Caki2 (cell line): ENCODE data around the gene RPL31. TPM values are rescaled to one million over a fixed set of nuclear protein-coding genes. Genes with fewer than 3 reads are reported as not detected.

ENCODE experiments used
- DNase-seq: peaks from one replicate; pipeline ENCODE4 v3.0.0-alpha.2; 2015; ENCODE audit warnings: low read depth
- in situ Hi-C: cut with HindIII; loops from 2 replicates; pipeline ENCODE4 v1.10.0; 2016; ENCODE audit warnings: low sequenced_read_pairs, low pct_unique_long_range_greater_than_20kb, mixed read lengths
- total RNA-seq: library from RNA; depleted of rRNA; stranded (reverse); fragments of >200 nt; shearing (Covaris generic); gene quantifications from 2 replicates; pipeline ENCODE4 v1.2.3, GENCODE V29; 2014; ENCODE audit warnings: low replicate concordance

The RPL31 gene
- total RNA-seq, 1 experiment from 2014 or later, result 1,520 TPM

- in situ Hi-C loops, result no loop called here
- DNase-seq, result no peak
Measured at GRCh38 chr2:100989666-100990065, 12.4 kb upstream of the RPL31 start.

DNA sequence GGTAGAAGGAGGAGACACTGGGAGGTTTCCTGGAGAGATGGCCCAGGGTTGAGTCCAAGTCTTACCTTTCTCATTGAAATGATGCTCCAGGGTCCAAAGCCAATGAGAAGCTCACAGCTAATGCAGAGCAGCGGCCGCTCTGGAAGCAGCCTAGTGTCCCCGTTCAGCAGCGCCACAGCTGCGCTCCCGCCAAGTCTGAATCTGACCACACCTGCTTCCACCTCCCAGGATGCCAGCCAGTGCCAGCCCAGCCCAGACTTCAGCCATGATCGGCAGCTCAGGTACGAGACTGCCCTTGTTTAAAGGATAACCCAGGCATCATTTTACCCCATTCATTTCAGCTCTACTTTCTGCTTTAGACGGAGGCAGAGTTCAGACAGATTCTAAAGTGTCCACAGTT lies 11.9 kb upstream of the RPL31 start:
- in situ Hi-C loops, result no loop called here
- no peak for DNase-seq

DNA sequence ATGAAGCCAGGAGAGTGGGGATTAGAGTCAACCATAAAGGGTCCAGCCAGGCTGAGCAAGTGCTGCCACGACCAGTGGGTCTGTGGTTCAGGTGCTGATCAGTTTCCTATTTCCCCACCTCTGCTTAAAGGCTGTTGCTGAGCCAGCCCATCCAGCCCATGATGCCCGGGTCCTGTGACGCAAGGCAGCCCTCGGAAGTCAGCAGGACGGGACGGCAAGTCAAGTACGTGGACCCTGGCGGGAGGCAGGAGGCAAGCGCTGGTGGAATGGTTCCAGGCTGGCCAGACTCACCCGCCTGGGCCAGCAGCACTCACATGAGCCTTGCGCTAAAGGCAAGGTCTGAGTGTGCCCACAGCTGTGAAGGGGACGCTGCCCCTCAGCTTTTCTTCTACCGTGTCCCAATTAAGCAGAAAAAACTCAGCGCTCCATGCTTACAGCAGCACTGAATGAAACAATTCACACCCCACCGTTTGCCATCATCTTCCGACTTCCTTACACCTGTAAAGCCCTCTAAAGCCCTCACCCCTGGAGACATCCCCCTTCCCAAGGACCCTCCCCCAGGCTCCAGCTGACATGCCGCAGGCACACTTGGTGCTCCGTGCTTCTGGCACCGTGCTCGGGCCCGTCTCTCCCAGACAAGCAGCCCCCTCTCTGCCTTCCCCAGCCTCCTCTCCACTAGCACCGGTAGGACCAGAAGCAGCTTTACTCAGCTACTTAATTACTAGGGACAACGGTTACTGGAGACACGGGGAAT lies 11.3 kb upstream of the RPL31 start:
- in situ Hi-C loops, result no loop called here
- DNase-seq, result no peak

GRCh38 chr2:100991404-100991773 lies 10.7 kb upstream of the RPL31 start:
- in situ Hi-C loops, result no loop called here
- DNase-seq, result no peak

GRCh38 chr2:100992262-100992661 lies 9.8 kb upstream of the RPL31 start:
- in situ Hi-C loops, result no loop called here
- DNase-seq, result no peak

- no peak for DNase-seq
- in situ Hi-C loops, result no loop called here
Measured at GRCh38 chr2:100993294-100993693, 8.8 kb upstream of the RPL31 start.

DNA sequence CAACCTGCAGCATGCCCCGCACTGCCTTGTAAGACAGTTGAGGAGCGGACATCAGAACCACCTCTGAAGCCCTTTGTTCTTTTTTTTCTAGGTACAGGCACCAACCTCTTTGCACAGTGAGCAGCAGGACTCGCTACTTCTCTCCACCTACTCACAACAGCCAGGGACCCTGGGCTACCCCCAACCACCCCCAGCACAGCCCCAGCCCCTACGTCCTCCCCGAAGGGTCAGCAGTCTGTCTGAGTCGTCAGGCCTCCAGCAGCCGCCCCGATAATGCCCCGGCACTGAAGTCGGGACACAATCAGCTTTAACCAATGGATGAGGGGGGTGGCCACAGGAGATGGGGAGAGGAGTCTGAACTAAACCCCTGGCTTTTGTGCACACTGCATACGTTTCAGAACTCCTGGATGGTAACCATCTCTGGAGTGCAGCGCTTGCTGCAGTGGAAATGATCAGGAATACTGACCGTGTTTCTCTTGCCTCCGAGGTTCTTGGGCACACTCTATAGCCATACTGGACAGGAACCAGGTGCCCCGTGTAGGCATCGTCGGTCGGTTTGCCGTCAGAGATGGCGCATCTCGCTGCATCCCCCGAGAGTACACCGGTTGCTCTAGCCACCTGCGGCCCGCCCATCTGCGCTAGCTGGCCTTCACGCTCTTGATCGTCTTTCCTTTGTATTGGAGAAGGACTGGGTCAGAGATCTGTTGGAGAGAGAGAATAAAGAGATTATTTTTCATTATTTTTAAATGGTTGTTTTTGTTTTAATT lies 6.6 kb upstream of the RPL31 start:
- in situ Hi-C loops, result no loop called here
- no peak for DNase-seq

DNA sequence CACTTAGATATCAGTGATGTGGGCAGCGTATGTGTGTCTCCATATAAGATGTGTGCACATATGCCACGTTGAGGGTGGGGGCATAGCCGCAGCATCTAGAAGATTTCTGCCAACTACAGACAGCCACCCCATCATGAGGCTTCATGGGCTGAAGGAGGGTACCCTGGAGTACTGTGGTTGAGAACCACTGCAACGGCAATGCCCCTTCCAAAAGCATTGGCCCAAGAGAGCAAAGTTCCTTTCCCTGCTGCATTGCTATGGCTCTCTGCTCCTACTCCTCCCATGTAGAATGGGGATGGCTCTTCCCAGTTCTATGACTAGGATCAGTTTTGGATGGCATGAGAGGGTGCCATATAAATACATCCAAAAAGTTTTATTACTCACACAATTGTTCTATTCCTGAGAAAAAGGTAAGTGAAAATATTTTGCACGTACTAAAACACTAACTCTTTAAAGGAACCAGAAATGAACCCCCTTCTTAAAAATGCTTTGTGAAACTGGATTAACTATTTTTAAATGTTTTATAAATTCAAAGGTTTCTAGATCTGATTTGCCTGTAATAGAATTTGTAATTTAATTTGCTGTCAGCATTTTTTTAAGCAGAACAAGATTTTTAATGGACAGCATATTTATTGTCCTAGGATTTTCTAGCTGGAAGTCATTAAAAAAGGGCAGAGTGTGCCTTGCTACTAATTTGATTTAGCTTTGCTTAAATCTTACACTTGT lies 4.4 kb upstream of the RPL31 start:
- no peak for DNase-seq
- in situ Hi-C loops, result no loop called here

GRCh38 chr2:100998235-100998573 lies 3.9 kb upstream of the RPL31 start:
- DNase-seq, result no peak
- in situ Hi-C loops, result no loop called here

GRCh38 chr2:100999995-101000394 lies 2.1 kb upstream of the RPL31 start:
- in situ Hi-C loops, result no loop called here
- DNase-seq, result no peak

GRCh38 chr2:101002562-101003277 lies 631 bp downstream of the RPL31 start:
- in situ Hi-C loops, result no loop called here
- DNase-seq, result peak; percentile 26

GRCh38 chr2:101003278-101003775 lies 1.2 kb downstream of the RPL31 start:
- in situ Hi-C loops, result no loop called here
- DNase-seq, result no peak

DNA sequence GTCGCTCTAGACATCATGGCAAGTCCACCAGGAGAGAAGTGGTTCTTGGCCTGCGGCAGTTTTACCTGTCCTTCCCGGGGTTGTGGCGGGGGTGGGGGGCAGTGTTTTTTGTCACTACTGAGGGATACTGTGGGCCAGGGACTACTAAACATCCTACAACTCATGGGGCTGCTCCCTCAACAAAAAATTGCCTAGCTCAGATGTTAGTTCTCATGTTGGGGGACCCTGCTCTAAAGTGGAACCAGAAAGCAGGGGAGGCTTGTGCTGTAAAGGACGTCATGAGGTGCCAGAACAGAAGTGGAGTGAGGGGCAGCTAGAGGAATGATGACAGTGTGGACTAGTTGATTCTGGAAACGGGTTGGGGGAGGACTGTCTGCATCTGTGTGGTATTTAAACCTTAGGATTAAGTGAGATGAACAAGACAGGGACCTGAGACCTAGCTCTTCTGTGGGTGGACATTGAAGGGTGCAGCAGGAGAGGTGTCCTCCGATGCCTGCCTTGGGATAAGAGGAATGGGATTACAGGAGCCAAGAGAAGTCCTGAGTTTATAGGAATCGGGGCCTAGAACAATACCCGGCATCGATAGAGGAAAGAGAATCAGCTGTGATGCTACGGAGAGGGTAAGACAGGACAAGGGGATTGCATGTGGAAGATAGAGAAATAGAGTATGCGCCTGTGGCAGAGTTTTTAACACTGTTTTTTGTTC lies 2.7 kb downstream of the RPL31 start:
- DNase-seq, result no peak
- in situ Hi-C loops, result no loop called here

DNA sequence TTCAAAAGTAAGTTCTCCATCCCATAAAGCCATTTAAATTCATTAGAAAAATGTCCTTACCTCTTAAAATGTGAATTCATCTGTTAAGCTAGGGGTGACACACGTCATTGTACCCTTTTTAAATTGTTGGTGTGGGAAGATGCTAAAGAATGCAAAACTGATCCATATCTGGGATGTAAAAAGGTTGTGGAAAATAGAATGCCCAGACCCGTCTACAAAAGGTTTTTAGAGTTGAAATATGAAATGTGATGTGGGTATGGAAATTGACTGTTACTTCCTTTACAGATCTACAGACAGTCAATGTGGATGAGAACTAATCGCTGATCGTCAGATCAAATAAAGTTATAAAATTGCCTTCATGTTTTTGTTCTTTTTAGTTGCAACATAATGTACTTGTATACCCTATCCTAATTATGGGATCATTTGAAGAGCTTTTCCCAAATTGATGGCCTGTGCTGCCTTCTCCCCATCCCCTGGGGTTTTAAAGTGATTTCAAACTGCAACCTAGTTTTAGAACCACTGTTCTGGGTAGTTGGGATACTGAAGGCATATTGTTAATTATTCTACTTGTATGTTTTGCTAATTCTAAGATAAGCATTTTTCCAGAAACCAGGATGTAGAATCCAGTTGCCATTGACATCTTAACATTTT lies 4.1 kb downstream of the RPL31 start:
- in situ Hi-C loops, result no loop called here
- DNase-seq, result no peak

DNA sequence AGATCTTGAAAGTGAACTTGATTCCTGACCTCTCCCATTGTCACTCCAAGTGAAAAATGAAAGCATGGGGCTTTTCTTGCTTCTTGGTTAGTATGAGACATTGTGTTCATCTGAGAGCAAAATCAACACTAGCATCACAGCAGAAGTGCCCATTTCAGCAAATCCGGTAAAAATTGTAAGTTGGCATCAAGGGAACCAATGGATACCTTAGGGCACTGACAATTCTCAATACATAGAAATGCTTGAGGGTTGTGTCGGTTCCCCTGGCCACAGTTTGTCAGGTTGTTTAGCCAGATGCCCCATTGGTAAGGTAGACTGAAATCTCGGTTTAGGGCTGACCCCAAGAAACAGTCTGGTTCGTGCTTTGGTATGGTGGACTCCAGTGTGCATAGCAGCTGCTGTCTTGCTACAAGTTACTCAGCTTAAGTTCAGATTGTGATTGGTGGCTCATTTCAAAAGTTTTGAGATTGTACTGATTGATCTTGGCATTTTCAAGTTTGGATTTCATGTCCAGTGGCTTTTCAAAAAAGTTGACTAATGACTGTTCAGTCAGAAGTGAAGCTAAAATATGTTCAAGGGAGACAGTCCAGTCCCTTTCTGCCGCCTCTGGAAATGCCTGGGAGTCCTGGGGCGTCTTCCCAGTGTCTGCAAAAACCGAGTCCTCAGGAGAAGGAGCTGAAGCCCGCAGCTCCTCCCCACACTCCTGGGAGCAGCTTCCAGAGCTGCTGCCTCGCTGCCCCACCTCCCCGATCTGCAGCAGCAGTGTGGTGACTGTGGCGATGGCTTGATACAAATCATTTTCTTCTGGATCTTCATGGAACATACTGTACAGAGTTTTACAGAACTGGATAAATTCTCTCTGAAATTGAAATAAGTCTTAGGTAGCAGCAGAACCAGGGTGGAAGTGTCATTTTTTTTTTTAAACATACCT lies 5.6 kb downstream of the RPL31 start:
- in situ Hi-C loops, result no loop called here
- DNase-seq, result no peak

DNA sequence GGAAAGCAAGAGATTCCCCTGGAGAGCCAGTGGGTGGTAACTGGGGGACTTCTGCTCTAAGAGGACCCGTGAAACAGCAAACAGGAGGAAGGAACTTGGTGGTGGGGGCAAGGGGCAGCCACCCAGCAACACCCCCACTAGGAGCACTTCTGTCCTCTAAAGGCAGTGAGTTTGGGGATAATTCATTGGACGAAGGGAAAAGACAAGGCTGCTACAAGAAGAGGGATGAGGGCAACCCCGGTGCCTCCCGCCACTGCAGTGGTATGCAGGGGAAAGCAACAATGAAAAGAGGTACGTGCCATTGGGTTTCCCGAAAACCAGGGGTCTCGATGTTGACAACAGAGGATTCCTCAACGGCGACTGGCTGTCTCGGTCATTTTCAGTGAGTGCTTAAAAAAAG lies 9.1 kb downstream of the RPL31 start:
- no peak for DNase-seq

More for the DNA sequence above, 9.1 kb downstream of the RPL31 start:
- in situ Hi-C loops, result no loop called here
